Astrocyte of the spinal cord (primary cell): ENCODE measurements around the gene MROH7.

Source experiments
- DNase-seq: peaks from one replicate; pipeline ENCODE4 v3.0.0; 2011; ENCODE audit warnings: low read depth, low spot score
- H3K4me3 ChIP-seq: 2 replicates; pipeline ENCODE4 v1.5.1; 2011; ENCODE audit warnings: low read depth, mild to moderate bottlenecking, low read length, moderate library complexity
- CTCF ChIP-seq: IDR thresholded peaks from 2 replicates; pipeline ENCODE4 v1.5.1; 2012; ENCODE audit warnings: low read depth, mild to moderate bottlenecking, low read length, inconsistent platforms
- in situ Hi-C: cut with HindIII; loops from 2 replicates; pipeline ENCODE4 v1.10.0; 2017; ENCODE audit warnings: low sequenced_read_pairs

MROH7 gene

GRCh38 chr1:54695221-54695620 lies 53.6 kb downstream of the MROH7 start:
- TF ChIP-seq CTCF, result no peak
- H3K4me3 ChIP-seq, result no peak overlapping the region
- no peak for DNase-seq
- in situ Hi-C loops, result no loop called here

- H3K4me3 ChIP-seq, result no peak overlapping the region
- no peak for TF ChIP-seq CTCF
- in situ Hi-C loops, result no loop called here
- DNase-seq, result no peak
Observed at GRCh38 chr1:54695764-54696163, 54.2 kb downstream of the MROH7 start.

GRCh38 chr1:54696262-54696661 lies 54.7 kb downstream of the MROH7 start:
- no peak for TF ChIP-seq CTCF
- no peak overlapping the region for H3K4me3 ChIP-seq
- in situ Hi-C loops, result no loop called here
- DNase-seq, result no peak

- H3K4me3 ChIP-seq, result no peak overlapping the region
- in situ Hi-C loops, result no loop called here
- TF ChIP-seq CTCF, result no peak
- DNase-seq, result no peak
Observed at GRCh38 chr1:54697896-54698295, 56.3 kb downstream of the MROH7 start.

GRCh38 chr1:54698346-54698745 lies 56.8 kb downstream of the MROH7 start:
- in situ Hi-C loops, result no loop called here
- H3K4me3 ChIP-seq, result no peak overlapping the region
- TF ChIP-seq CTCF, result no peak
- no peak for DNase-seq

- in situ Hi-C loops, result no loop called here
- TF ChIP-seq CTCF, result no peak
- no peak for DNase-seq
- no peak overlapping the region for H3K4me3 ChIP-seq
Observed at GRCh38 chr1:54699936-54700525, 58.4 kb downstream of the MROH7 start.

- DNase-seq, result no peak
- TF ChIP-seq CTCF, result no peak
- in situ Hi-C loops, result no loop called here
- no peak overlapping the region for H3K4me3 ChIP-seq
Observed at GRCh38 chr1:54701066-54701465, 59.5 kb downstream of the MROH7 start.
